Activated T-cell treated with anti-CD3 and anti-CD28 coated beads for 1 hour (primary cell): ENCODE data around the gene LRRC4.

Source experiments
- DNase-seq: peaks from one replicate; pipeline ENCODE4 v3.0.0-alpha.2; 2020; ENCODE audit warnings: low read depth

The LRRC4 gene, protein sequence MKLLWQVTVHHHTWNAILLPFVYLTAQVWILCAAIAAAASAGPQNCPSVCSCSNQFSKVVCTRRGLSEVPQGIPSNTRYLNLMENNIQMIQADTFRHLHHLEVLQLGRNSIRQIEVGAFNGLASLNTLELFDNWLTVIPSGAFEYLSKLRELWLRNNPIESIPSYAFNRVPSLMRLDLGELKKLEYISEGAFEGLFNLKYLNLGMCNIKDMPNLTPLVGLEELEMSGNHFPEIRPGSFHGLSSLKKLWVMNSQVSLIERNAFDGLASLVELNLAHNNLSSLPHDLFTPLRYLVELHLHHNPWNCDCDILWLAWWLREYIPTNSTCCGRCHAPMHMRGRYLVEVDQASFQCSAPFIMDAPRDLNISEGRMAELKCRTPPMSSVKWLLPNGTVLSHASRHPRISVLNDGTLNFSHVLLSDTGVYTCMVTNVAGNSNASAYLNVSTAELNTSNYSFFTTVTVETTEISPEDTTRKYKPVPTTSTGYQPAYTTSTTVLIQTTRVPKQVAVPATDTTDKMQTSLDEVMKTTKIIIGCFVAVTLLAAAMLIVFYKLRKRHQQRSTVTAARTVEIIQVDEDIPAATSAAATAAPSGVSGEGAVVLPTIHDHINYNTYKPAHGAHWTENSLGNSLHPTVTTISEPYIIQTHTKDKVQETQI

DNA sequence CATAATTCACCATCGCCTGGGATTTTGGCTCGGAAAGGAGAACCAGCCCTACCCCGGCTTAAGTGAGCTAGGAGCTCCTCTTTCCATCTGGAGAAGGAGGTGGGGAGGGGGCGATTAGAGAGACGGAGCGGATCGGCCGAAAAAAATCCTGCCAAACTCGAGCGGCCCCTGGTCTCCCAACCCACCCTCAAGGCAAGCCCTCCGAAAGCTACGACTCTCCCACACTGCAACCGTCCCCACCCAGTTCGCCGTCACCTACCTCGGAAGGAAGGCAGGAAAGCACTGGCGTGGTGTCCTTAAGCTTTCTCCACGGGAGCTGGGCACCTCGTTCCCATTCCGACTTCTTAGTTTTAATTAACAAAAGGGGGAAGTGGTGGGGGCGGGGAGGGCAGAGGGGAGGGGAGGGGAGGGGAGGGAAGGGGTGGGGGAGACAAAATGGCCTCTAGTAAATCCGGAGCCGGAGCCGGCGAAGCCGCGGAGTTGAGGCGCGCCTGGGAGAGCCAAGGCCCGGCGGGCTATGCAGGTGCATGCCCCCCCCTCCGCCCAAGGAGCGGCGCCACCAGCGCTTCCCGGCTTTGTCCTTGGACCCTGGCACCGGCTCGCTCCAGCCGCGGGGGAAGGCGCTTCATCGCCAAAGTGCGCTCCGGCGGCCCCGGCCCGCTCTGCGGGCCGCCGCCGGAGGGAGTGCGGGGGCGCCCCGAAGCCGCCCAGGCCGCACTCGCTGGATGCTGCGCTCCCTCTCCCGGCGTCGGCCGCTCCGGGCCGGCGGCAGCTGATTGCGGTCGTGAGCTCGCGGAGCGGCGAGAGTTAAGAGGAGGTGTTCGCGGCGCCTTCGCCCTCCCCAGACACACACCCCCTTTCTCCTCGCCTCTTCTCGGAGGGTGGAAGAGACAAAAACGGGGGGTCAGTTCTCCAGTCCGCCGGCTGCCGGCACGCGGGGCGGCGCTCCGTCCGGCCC, at the start of gene LRRC4:
LRRC4 (minus strand) TSS at position 784 of the 958 bp plus-strand sequence. CDS start 797 bp downstream, outside the sequence.
- DNase-seq, result no peak

DNA sequence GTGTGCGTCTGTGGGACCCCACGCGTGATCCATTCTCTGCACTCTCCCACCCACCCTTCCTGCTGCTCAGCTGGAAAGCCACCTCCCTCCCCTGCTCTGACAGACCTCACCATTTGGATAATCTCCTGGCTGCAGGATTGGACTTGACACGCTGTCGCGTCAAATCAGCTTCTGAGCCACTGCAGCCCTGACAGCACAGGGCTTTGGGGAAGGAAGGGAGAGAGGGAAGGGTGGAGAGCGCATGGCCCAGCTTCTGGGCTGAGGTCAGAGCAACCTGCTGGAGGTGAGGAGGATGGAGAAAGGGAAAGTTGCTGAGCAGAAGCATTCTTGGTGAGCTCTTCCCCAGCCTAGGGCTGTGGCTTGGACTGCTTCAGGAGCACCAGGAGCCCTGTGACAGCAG, 48.9 kb upstream of the LRRC4 start:
- DNase-seq, result no peak

DNA sequence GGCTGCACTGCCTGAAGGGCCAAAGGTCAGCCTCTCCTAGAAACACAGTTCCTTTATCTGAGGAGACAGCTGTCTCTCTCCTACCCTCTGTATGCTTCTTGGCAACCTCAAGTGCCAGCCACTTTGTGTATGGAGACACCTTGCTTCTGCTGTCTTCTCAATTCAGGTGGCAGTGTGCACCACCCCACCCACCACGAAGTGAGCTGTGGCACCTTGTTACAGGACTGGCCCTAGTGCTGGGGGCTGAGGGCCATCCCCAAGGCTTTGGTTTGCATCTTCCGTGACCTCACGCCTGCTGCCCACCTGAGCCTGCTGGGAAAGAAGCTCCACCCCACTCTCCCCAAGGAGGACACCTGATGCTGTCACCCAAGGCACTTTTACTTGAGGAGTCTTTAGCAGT, 47.1 kb upstream of the LRRC4 start:
- no peak for DNase-seq

GRCh38 chr7:128076796-128077271, 45.6 kb upstream of the LRRC4 start:
- DNase-seq, result no peak

DNA sequence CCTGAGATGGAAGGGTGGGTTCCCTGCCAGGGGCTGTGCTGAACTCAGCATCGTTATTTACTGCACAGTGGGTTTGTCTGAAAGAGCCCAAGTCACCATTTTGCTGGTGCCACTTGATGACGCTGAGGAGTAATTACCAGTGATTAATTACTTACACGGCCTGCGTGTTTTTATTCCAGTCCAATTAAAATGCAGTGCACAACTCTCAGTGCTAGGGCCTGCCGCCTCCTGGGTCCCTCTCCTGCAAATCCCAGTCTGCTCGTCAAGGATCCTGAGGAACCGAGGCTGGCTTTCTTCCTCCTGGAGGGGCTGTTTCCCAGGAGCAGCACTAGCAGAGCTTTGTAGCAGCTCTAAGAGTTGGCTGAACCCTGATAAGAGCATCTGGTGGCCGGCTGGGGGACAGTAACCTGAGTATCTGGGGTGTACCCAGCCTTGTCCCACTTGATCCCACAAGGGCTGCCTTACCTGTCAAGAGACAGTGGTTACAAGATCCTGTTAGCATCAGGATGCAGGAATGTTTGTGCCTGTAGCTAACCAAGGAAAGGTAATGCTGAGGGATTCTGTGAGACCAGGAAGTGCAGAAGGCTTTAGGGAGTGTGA, 45.1 kb upstream of the LRRC4 start:
- no peak for DNase-seq

DNA sequence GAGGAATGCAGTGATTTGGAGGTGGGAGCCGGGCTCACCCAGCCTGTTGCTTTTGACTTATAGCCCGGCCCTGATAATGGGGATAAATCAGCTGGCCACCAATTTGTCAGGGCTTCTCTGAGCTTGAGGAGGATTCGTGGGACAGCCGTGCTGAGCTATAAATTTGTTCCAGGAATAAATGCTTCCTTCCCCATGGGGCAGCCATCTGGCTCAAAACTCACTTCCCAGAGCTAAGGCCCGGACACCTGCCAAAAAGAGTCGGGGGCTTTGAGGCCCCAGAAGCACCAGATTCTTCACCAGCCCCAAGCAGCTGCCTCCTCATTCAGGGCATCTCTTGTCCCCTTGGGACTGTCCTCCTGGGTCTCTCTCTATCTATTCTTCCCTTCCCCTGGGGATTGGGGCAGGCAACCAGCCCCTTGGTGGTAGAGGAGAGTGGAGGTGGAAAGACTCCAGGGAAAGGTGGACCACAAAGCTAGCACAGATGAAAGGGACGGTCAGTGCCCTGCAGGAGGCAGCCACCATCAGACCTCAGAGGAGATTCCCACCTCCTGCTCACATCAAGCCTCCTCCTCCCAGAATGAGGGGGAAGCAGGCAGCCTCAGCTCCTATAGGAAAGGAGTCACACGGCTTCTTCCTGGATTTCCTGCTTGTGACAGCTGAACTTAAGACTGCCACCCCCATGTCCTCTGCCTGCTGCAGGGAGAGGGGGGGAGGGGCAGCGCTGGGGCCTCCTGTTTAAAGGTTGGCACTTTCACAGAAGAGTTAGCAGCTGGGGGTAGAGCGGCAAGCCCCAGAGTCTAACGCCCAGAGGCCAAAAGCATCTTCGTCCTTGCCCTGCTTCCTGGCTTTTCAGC, 44.2 kb upstream of the LRRC4 start:
- DNase-seq, result no peak

GRCh38 chr7:128074736-128075135, 43.5 kb upstream of the LRRC4 start:
- DNase-seq, result no peak

DNA sequence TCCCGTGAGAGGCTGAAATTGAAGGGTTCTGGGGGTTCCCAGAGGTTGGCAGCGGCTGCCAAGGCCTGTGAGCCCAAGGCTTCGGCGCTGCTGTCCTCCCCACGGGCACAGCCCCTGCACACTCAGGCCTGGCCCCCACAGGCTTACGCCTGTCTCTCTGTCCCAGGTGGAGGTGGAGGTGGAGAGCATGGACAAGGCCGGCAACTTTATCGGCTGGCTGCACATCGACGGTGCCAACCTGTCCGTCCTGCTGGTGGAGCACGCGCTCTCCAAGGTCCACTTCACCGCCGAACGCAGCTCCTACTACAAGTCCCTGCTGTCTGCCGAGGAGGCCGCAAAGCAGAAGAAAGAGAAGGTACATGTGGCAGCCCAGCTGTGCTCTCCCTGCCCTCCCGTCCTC, 43.1 kb upstream of the LRRC4 start:
- DNase-seq, result no peak

DNA sequence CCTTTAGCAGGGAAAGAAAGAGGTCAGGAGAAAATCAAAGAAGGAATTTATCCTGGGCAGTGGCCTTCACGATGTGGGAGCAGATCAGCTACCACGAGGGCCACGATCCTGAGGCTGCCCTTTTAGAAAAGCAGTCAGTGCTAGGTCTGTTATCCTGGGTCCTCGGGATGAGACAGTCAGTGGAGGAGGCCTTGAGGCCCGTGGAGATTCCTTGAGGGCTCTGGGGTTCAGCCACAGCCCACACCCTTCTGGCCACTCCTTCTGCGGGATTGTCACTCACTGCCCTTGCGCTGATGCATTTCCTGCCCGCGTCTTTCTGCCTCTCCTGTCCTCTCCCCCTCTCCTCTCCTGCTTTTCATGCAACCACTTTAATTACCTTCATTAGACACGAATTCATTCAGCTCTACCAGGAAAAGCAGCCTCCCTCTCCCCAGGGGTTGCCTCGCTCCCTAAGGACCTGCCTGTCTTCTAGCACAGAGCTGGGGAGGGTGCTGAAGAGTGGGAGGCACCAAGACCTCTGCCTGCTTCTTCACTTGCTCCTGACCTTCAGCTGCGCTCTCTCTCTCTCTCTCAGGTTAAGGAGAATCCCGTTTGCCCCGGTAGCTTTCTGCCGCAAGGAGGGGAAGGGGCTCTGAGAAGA, 42.6 kb upstream of the LRRC4 start:
- DNase-seq, result no peak

DNA sequence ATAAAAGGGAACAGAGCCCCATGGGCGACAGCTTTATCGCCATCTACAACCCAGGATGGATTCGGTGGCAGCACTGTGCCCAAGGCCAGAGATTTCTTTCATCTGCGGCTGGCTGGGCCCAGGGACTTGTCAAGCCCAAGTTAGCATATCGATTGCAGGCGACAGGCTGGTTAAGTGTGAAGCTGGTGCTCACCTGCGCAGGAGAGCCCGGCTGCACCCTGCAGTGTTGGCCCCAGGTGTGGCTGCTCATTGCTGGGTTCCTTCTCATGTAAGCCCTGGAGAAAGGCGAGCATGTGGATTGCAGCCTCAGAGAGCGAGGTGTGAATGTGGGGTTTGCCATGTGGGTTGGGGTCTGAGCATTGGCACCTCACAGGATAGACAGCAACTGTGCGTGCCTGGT, 40.6 kb upstream of the LRRC4 start:
- no peak for DNase-seq

- DNase-seq, result no peak
Measured at GRCh38 chr7:128071376-128071775, 40.1 kb upstream of the LRRC4 start.

- DNase-seq, result no peak
Measured at GRCh38 chr7:128069373-128070364, 38.4 kb upstream of the LRRC4 start.

DNA sequence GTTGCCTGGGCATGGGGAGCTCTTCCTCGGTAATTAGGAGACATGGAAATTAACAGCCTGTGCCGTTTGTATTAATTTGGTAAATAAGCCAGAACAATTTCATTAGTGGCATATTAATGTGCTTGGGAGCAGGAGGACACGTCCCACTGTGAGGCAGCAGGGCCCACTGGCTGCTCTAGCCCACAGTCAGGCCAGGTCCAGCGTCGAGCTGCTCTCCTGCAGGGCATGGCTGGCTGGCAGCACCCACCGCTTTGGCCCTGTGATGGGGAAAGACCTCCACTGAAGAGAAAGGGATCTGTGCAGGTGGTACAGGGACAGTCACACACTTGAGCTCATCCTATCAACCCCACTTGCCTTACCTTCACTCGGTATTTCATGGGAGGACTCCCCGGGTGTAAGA, 37.5 kb upstream of the LRRC4 start:
- DNase-seq, result no peak

DNA sequence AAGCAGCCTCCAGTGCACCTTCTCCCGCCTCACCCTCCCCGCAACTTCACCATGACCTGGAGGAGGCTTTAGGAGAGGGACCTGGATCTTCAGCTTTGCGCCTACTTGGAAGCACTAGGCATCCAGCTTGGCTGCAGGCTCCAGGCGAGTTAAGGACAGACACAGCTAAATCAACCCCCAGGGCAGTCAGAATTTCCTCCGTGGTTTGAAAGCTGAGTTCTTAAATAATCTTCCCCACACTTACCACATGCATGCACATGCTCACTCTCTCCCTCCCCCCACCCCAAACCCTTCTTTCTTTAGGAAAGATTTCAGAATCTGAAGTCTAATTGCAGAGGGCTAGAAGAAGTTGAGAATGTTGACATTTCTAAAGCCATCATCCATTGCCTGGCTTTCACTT, 36.7 kb upstream of the LRRC4 start:
- DNase-seq, result no peak

DNA sequence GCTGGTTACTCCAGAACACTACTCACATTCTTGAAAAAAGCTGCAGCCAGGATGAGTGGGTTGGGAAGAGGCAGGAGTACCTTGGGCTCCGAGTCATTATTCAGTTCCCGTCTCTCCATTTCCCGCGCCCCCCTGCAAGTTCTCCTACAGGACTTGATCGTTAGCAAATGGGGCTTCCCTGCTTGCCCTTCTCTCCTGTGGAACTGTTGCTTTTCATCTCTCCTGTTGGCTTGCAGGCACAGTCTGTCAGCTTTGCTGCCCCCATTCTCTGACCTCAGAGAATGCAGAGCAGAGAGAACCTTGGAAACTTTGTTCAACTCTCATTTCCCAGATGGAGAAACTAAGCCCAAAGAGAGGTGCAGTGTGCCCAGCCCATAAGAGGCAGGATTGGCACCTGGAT, 35.6 kb upstream of the LRRC4 start:
- DNase-seq, result no peak

GRCh38 chr7:128066395-128066794, 35.2 kb upstream of the LRRC4 start:
- no peak for DNase-seq

DNA sequence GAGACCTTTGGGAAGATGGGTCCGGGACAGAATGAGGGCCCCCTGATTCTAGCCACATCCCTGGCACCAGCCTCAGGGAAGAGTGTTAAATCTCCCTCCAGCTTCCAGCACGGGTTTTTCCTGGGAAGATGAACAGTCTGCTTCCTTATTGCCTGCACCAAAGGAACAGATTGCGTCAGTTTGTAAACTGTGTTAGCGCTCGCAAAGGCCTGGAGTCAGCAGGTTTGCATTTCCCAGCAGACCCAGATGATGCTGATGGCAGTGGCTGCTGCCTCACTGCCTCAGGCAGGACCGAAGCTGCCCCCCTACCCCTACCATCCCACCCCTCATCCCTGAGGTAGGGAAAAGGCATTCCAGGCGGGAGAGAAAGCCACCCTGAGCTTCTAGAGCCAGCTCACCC, 34.6 kb upstream of the LRRC4 start:
- DNase-seq, result no peak

- no peak for DNase-seq
Measured at GRCh38 chr7:128063088-128063487, 31.9 kb upstream of the LRRC4 start.

DNA sequence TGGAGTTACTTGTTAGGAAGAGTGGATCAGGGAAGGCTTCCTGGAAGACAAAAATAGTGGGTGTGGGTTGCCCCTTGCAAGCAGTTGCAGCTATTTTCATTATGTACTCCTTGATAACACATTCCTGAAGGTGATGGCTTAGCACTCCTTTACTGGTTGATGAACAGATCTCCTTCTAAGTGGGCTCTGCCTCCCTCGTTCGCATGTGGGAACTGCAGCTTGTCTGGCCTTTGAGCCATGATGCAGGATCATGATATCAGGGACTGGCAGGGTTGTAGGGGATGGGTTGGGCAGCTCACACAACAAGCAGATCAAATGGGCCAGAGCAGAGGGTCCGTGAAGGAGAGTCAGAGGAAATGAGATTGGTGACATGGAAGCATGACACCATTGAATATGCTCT, 28.8 kb upstream of the LRRC4 start:
- DNase-seq, result no peak
